Spleen (tissue), 11 donors: ENCODE data around the gene DOCK10. TPM values are rescaled to one million over a fixed set of nuclear protein-coding genes. Genes with fewer than 3 reads are reported as not detected.

ENCODE experiments used
- DNase-seq: peaks from one replicate; pipeline ENCODE4 v3.0.0-alpha.2; 2020
- H3K27ac ChIP-seq, 8 donors: fragments of 200-600 bp; sonication (generic) in 7 of 8; 1 replicate in 4 of 8; 2 replicates in 4 of 8; pipeline versions ENCODE4 v1.5.0 to v1.8.0; 2016 to 2021; ENCODE audit warnings: inconsistent platforms in 4 of 8, mild to moderate bottlenecking in 4 of 8, moderate library complexity in 1 of 8
- H3K27me3 ChIP-seq, 7 donors: fragments of 200-600 bp; sonication (generic) in 6 of 7; replicated peaks in 1 of 7; 1 replicate in 4 of 7; 2 replicates in 3 of 7; pipeline versions ENCODE4 v1.5.0 to v1.8.0; 2016 to 2021; ENCODE audit warnings: inconsistent platforms in 3 of 7, mild to moderate bottlenecking in 1 of 7
- H3K36me3 ChIP-seq, 6 donors: fragments of 200-600 bp; sonication (generic) in 5 of 6; 1 replicate in 4 of 6; 2 replicates in 2 of 6; pipeline versions ENCODE4 v1.5.0 to v1.8.0; 2016 to 2021; ENCODE audit warnings: inconsistent platforms in 2 of 6
- H3K4me1 ChIP-seq, 6 donors: fragments of 200-600 bp; sonication (generic) in 5 of 6; 1 replicate in 3 of 6; 2 replicates in 3 of 6; pipeline versions ENCODE4 v1.5.0 to v1.8.0; 2016 to 2021; ENCODE audit warnings: inconsistent platforms in 3 of 6
- H3K4me3 ChIP-seq, 8 donors: fragments of 200-600 bp; sonication (generic) in 7 of 8; 1 replicate in 4 of 8; 2 replicates in 4 of 8; pipeline versions ENCODE4 v1.5.0 to v1.8.0; 2016 to 2021; ENCODE audit warnings: inconsistent platforms in 4 of 8, mild to moderate bottlenecking in 4 of 8, moderate library complexity in 2 of 8
- H3K9me3 ChIP-seq, 8 donors: fragments of 200-600 bp; sonication (generic) in 7 of 8; 1 replicate in 4 of 8; 2 replicates in 4 of 8; pipeline versions ENCODE4 v1.5.0 to v1.8.0; 2016 to 2021; ENCODE audit warnings: inconsistent platforms in 4 of 8
- POLR2A ChIP-seq, 3 donors: fragments of 450-650 bp; IDR thresholded peaks; one replicate each; pipeline ENCODE4 v1.5.1; 2017; ENCODE audit warnings: antibody characterized with exemption in 3 of 3, mild to moderate bottlenecking in 1 of 3
- POLR2AphosphoS5 ChIP-seq, 3 donors: sonication (generic); formaldehyde crosslinking; IDR thresholded peaks; one replicate each; pipeline ENCODE4 v1.5.1; 2017; ENCODE audit warnings: antibody characterized with exemption in 3 of 3
- WGBS, 5 donors: extraction: QIAGEN DNeasy Blood & Tissue Kit in 3 of 5; methylation state at CpG; one replicate each; pipeline versions ENCODE4 v1.1.5 to v1.1.7; 2013 to 2018; 5-methylcytosine and 5-hydroxymethylcytosine counted together
- intact Hi-C: fragments of 100-400 bp; cut with DNase I; formaldehyde crosslinking; loops from one replicate; pipeline ENCODE4 v1.15.0; 2023; ENCODE audit warnings: low total_unique reads
- polyA plus RNA-seq, 3 donors: library from polyadenylated mRNA; stranded (reverse); fragments of 200-250 nt; gene quantifications; one replicate each; pipeline ENCODE4 v1.2.1, GENCODE V29; 2013
- total RNA-seq, 7 donors: library from RNA; depleted of rRNA in 3 of 7; stranded (reverse); fragments of >200 nt in 3 of 7; fragmentation: NEBNext Ultra II Directional in 4 of 7; extraction: Animal tissue kit (Norgen Biotek cat#: 25700) in 4 of 7; gene quantifications; one replicate each; pipeline versions ENCODE4 v1.1.0 to v1.2.1, GENCODE V29; 2016 to 2021
- TF ChIP-seq, protein P1 (sequence below), 11 experiments: fragments of 200-600 bp in 7 of 11; fragments of 450-650 bp in 4 of 11; sonication (generic) in 4 of 11; IDR thresholded peaks in 8 of 11; conservative IDR thresholded peaks in 3 of 11; 1 replicate in 7 of 11; 2 replicates in 4 of 11; pipeline versions ENCODE4 v1.4.0 to v1.8.0; 2016 to 2021; ENCODE audit warnings: antibody characterized with exemption in 11 of 11, inconsistent platforms in 4 of 11, mild to moderate bottlenecking in 1 of 11
- donor health status: healthy with polysubstance abuse.
- donor health status: DM: no; HTN: no; CAD: no; lungs with moderate emphysema.
- donor health status: DM: no; HTN: no; CAD: no.
- donor health status: Bipolar disorder and iron deficiency.
- donor health status: healthy.
- donor health status: DM: no; HTN: no; CAD: no.
- donor health status: DM: yes; HTN: yes; CAD: no.

DOCK10 gene
- total and polyA plus RNA-seq, 10 donors, result 12.5 to 203 (median 158) TPM

DNA sequence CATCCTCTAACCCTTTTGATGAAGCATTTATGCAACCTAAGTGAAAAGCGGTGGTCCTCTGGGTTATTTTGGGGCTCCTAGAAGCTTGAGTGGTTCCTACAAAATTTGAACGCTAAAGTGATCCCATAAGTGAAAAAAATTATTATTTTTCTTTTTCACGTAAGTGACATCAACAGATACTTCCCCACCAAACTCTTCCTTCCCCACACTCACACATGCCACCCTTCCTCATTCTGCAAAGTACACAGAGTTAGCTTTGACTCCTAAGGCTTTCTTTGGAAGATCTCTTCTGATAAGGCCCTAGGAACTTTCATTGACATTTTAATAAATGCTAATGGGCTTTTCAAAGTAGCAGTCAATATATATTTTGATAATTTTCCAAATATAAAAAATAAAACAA is 109.7 kb downstream of the DOCK10 start:
- peaks cover 21 to 99% (median 79%) of the 10 kb centered on the region in 6 donors for H3K4me1 ChIP-seq
- H3K9me3 ChIP-seq, result no peaks in the 10 kb centered on the region
- TF ChIP-seq, protein P1, sequence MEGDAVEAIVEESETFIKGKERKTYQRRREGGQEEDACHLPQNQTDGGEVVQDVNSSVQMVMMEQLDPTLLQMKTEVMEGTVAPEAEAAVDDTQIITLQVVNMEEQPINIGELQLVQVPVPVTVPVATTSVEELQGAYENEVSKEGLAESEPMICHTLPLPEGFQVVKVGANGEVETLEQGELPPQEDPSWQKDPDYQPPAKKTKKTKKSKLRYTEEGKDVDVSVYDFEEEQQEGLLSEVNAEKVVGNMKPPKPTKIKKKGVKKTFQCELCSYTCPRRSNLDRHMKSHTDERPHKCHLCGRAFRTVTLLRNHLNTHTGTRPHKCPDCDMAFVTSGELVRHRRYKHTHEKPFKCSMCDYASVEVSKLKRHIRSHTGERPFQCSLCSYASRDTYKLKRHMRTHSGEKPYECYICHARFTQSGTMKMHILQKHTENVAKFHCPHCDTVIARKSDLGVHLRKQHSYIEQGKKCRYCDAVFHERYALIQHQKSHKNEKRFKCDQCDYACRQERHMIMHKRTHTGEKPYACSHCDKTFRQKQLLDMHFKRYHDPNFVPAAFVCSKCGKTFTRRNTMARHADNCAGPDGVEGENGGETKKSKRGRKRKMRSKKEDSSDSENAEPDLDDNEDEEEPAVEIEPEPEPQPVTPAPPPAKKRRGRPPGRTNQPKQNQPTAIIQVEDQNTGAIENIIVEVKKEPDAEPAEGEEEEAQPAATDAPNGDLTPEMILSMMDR (IDR thresholded peaks at IDR 0.05 in 8 of 11, conservative IDR thresholded peaks at IDR 0.05 in 3 of 11), result no peak
- TF ChIP-seq POLR2A (IDR thresholded peaks at IDR 0.05) (no peak), POLR2AphosphoS5 (IDR thresholded peaks at IDR 0.05) (no peak)
- no peak for DNase-seq
- H3K36me3 ChIP-seq, result peaks cover 0 to 46% (median 6%) of the 10 kb centered on the region in 6 donors
- intact Hi-C loops, result loop anchor here (10.0 kb wide), 1 partner anchor 72 kb away; no protein-coding TSS in a partner anchor
- H3K4me3 ChIP-seq, result no peak overlapping the region
- H3K27me3 ChIP-seq, result no peaks in the 10 kb centered on the region
- H3K27ac ChIP-seq, result peak overlapping the region in 7 of 8 donors; percentile 9 to 86 (median 80)
- 53 to 72% (median 61%) methylated on average over 3 of the region's 3 CpGs for WGBS, 5 donors

DNA sequence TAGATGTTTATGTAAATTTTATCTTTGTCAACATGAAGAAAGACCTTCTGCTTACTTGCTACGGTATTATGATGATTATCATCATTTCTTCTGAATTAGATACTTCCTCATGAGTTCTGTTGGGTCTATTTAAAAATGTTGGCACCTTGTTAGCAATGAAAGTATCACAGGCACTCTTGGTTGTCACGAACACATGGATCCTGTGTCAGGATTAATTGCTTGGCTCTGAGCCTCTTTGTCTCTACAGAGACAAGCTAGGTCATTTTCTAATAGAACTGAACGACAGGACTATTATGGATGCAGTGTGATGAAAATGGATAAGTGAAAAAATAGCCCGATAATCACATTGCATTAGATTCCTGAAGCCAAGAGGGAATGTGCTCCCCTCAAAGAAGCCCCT is 110.3 kb downstream of the DOCK10 start:
- peak overlapping the region in 7 of 8 donors; percentile 9 to 86 (median 80) for H3K27ac ChIP-seq
- WGBS, 5 donors, result 63 to 83% (median 76%) methylated on average over 4 of the region's 4 CpGs
- no peaks in the 10 kb centered on the region for H3K27me3 ChIP-seq
- DNase-seq, result no peak
- H3K9me3 ChIP-seq, result no peaks in the 10 kb centered on the region
- TF ChIP-seq, protein P1 (IDR thresholded peaks at IDR 0.05 in 8 of 11, conservative IDR thresholded peaks at IDR 0.05 in 3 of 11), result no peak
- TF ChIP-seq POLR2AphosphoS5 (IDR thresholded peaks at IDR 0.05), result no peak
- no peak for TF ChIP-seq POLR2A (IDR thresholded peaks at IDR 0.05)
- H3K4me1 ChIP-seq, result peaks cover 26 to 99% (median 79%) of the 10 kb centered on the region in 6 donors
- no peak overlapping the region for H3K4me3 ChIP-seq
- H3K36me3 ChIP-seq, result peaks cover 0 to 51% (median 6%) of the 10 kb centered on the region in 6 donors
- intact Hi-C loops, result loop anchor here (10.0 kb wide), 1 partner anchor 73 kb away; no protein-coding TSS in a partner anchor

DNA sequence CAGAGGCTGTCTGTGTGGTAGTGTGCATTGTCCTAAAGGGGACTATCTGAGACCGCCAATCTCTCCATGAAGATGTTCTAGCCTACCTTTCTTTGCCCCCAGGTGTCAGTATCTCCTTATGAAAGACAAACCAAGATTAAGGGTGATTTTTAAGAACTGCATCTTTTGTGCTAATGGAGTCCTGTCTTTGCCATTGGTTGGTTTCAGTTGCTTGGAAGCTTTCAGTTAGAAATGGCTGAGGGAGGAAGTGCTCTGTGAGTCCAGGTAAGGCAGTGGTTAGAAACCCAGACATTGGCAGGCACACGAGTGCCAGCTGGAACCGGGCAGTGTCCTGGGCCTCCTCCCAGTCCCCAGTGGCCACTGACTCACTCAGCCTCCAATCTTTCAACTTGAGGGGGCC is 111.3 kb downstream of the DOCK10 start:
- no peak overlapping the region for H3K4me3 ChIP-seq
- H3K36me3 ChIP-seq, result peaks cover 0 to 61% (median 6%) of the 10 kb centered on the region in 6 donors
- WGBS, 5 donors, result 58 to 85% (median 75%) methylated on average over 3 of the region's 3 CpGs
- H3K27ac ChIP-seq, result peak overlapping the region; percentile 20 to 86 (median 72)
- intact Hi-C loops, result loop anchor here (10.0 kb wide), 1 partner anchor 74 kb away; no protein-coding TSS in a partner anchor
- H3K9me3 ChIP-seq, result no peaks in the 10 kb centered on the region
- DNase-seq, result no peak
- H3K4me1 ChIP-seq, result peaks cover 36 to 100% (median 88%) of the 10 kb centered on the region in 6 donors
- TF ChIP-seq POLR2A (IDR thresholded peaks at IDR 0.05), result no peak
- TF ChIP-seq, protein P1 (IDR thresholded peaks at IDR 0.05 in 8 of 11, conservative IDR thresholded peaks at IDR 0.05 in 3 of 11), result peak in 6 of 11 experiments; percentile 4 to 32 (median 18)
- H3K27me3 ChIP-seq, result no peaks in the 10 kb centered on the region

DNA sequence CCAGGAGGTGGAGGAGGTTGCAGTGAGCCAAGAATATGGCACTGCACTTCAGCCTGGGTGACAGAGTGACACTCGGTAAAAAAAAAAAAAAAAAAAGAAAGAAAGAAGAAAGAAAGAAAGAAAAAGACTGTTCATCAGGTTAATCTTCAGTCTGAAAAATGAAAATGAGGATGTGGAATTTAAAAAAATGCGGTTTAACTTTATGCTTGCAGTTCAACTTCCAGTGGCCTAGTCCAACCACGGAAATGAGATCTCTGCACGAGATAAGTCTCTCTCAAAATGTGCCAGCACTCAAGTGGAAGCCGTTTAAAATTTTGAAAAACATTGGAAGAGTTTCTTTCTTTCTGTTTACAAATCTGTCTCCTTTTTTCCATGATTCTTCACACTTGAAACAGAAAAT is 112.1 kb downstream of the DOCK10 start:
- intact Hi-C loops, result loop anchor here (10.0 kb wide), 1 partner anchor 75 kb away; no protein-coding TSS in a partner anchor
- 7 to 30% (median 18%) methylated on average over 5 of the region's 5 CpGs for WGBS, 5 donors
- H3K36me3 ChIP-seq, result peaks cover 0 to 70% (median 6%) of the 10 kb centered on the region in 6 donors
- H3K9me3 ChIP-seq, result no peaks in the 10 kb centered on the region
- peaks cover 45 to 100% (median 97%) of the 10 kb centered on the region in 6 donors for H3K4me1 ChIP-seq
- no peak for DNase-seq
- no peaks in the 10 kb centered on the region for H3K27me3 ChIP-seq
- TF ChIP-seq POLR2AphosphoS5 (IDR thresholded peaks at IDR 0.05) (no peak), POLR2A (IDR thresholded peaks at IDR 0.05) (no peak)
- H3K27ac ChIP-seq, result peak overlapping the region; percentile 5 to 86 (median 72)
- H3K4me3 ChIP-seq, result no peak overlapping the region
